DMS 273 treated with DMSO at 0.1 percent for 48 hours (cell line): ENCODE data around the gene MINDY1.

Experiments
- DNase-seq: peaks from one replicate; lab custom pipeline; 2025; lab: John Stamatoyannopoulos, UW

Gene MINDY1

GRCh38 chr1:150985179-150985825 is 21.4 kb downstream of the MINDY1 start:
- no peak for DNase-seq

- no peak for DNase-seq
Observed at GRCh38 chr1:150981805-150982712, 24.6 kb downstream of the MINDY1 start, which contains the start of gene ANXA9. Gene ANXA9, plus strand, starts transcription at chr1:150982292. Its CDS starts 814 bp downstream, at chr1:150983106.

- peak; percentile 100 for DNase-seq
Observed at GRCh38 chr1:150981177-150981804, 25.4 kb downstream of the MINDY1 start.

- peak; percentile 100 for DNase-seq
Observed at GRCh38 chr1:150979092-150980056, 27.3 kb downstream of the MINDY1 start.

- DNase-seq, result no peak
Observed at GRCh38 chr1:150976879-150977694, 29.6 kb downstream of the MINDY1 start.

- DNase-seq, result no peak
Observed at GRCh38 chr1:150976401-150976821, 30.3 kb downstream of the MINDY1 start.

GRCh38 chr1:150974580-150975478 is 31.9 kb downstream of the MINDY1 start, which contains the start of gene CERS2:
Gene CERS2, minus strand, starts transcription at chr1:150974835. Its CDS starts 5,745 bp downstream, at chr1:150969090.
- peak; percentile 97 for DNase-seq

GRCh38 chr1:150973836-150974579 is 32.7 kb downstream of the MINDY1 start:
- DNase-seq, result peak; percentile 93

- no peak for DNase-seq
Observed at GRCh38 chr1:150973258-150973835, 33.4 kb downstream of the MINDY1 start.

- peak; percentile 94 for DNase-seq
Observed at GRCh38 chr1:150972417-150972940, 34.2 kb downstream of the MINDY1 start.

- DNase-seq, result peak; percentile 94
Observed at GRCh38 chr1:150971583-150972416, 34.9 kb downstream of the MINDY1 start.

- no peak for DNase-seq
Observed at GRCh38 chr1:150970808-150971582, 35.7 kb downstream of the MINDY1 start.

GRCh38 chr1:150969626-150970025 is 37.1 kb downstream of the MINDY1 start:
- DNase-seq, result no peak

- no peak for DNase-seq
Observed at GRCh38 chr1:150968491-150968890, 38.2 kb downstream of the MINDY1 start.

GRCh38 chr1:150967936-150968335 is 38.8 kb downstream of the MINDY1 start:
- no peak for DNase-seq

GRCh38 chr1:150966011-150966410 is 40.7 kb downstream of the MINDY1 start:
- DNase-seq, result no peak
